ENCODE data around the gene PACRG.

GRCh38 chr6:163197839-163198238 is 470.1 kb downstream of the PACRG start:
- no peak for TF ChIP-seq CEBPZ (IDR thresholded peaks at IDR 0.05; ENCODE audit: low read depth, low read length)
- TF ChIP-seq CHD2 (IDR thresholded peaks at IDR 0.05; ENCODE audit: borderline replicate concordance, low read depth, low read length) = no peak
- TF ChIP-seq SMARCA5 (IDR thresholded peaks at IDR 0.05) = no peak
- TF ChIP-seq CTCF (IDR thresholded peaks at IDR 0.05 in 2 of 3, conservative IDR thresholded peaks at IDR 0.05 in 1 of 3; ENCODE audit: control insufficient read depth in 2 of 3, extremely low read depth in 1 of 3, insufficient read depth in 1 of 3, low read depth in 3 of 3, low read length in 3 of 3) = no peak
- no peak for TF ChIP-seq FOXK2 (IDR thresholded peaks at IDR 0.05)
- TF ChIP-seq ASH2L (IDR thresholded peaks at IDR 0.05; ENCODE audit: borderline replicate concordance, low read depth) = no peak
- TF ChIP-seq NFYB (IDR thresholded peaks at IDR 0.05; ENCODE audit: insufficient read depth, low read depth, low read length) = no peak
- no peak for TF ChIP-seq CBFB (IDR thresholded peaks at IDR 0.05; ENCODE audit: low read depth)
- TF ChIP-seq PAX5 (IDR thresholded peaks at IDR 0.05; ENCODE audit: borderline replicate concordance, low read depth, low read length) = no peak
- no peak for TF ChIP-seq TAF1 (IDR thresholded peaks at IDR 0.05; ENCODE audit: borderline replicate concordance, low read depth, low read length)
- no peak for TF ChIP-seq SIN3A (IDR thresholded peaks at IDR 0.05; ENCODE audit: low read depth, low read length)
